Fibroblast of lung (primary cell): ENCODE data around the gene PTPRU. TPM values are rescaled to one million over a fixed set of nuclear protein-coding genes. Genes with fewer than 3 reads are reported as not detected.

ENCODE experiments used
- DNase-seq, 2 donors: peaks; one replicate each; pipeline versions ENCODE4 v3.0.0 to v3.0.0-alpha.2; 2010; ENCODE audit warnings: low read depth in 2 of 2
- H2AFZ ChIP-seq: 2 replicates; pipeline ENCODE4 v1.5.1; 2012; ENCODE audit warnings: low read length, control low read depth, inconsistent platforms
- H3K27ac ChIP-seq: 2 replicates; pipeline ENCODE4 v1.5.1; 2011; ENCODE audit warnings: low read length, control low read depth; ENCODE audit not compliant: insufficient read depth
- H3K27me3 ChIP-seq: 2 replicates; pipeline ENCODE4 v1.5.1; 2011; ENCODE audit warnings: mild to moderate bottlenecking, low read length; ENCODE audit not compliant: control insufficient read depth, insufficient read depth
- H3K36me3 ChIP-seq: 2 replicates; pipeline ENCODE4 v1.5.1; 2011; ENCODE audit warnings: low read length; ENCODE audit not compliant: control insufficient read depth, insufficient read depth
- H3K4me1 ChIP-seq: 2 replicates; pipeline ENCODE4 v1.5.1; 2011; ENCODE audit warnings: low read length; ENCODE audit not compliant: control insufficient read depth, insufficient read depth; ENCODE audit errors: extremely low read depth
- H3K4me2 ChIP-seq: 2 replicates; pipeline ENCODE4 v1.5.1; 2011; ENCODE audit warnings: low read length, control low read depth; ENCODE audit not compliant: insufficient read depth; ENCODE audit errors: extremely low read depth
- H3K4me3 ChIP-seq, 4 experiments: fragments of 200-600 bp in 1 of 4; sonication (generic) in 1 of 4; replicated peaks in 1 of 4; 2 replicates each; pipeline ENCODE4 v1.5.1; 2011 to 2016; ENCODE audit warnings: low read length in 4 of 4, low read depth in 3 of 4, mild to moderate bottlenecking in 3 of 4, control low read depth in 2 of 4, inconsistent platforms in 1 of 4, mixed read lengths in 1 of 4; ENCODE audit not compliant: insufficient read depth in 1 of 4; ENCODE audit errors: control extremely low read depth in 1 of 4
- H3K79me2 ChIP-seq: 2 replicates; pipeline ENCODE4 v1.5.1; 2012; ENCODE audit warnings: mild to moderate bottlenecking, low read length, inconsistent platforms; ENCODE audit not compliant: control insufficient read depth, insufficient read depth
- H3K9ac ChIP-seq: 2 replicates; pipeline ENCODE4 v1.5.1; 2011; ENCODE audit warnings: mild to moderate bottlenecking, low read length, control low read depth; ENCODE audit not compliant: insufficient read depth
- H3K9me3 ChIP-seq: 2 replicates; pipeline ENCODE4 v1.5.1; 2012; ENCODE audit warnings: low read depth, low read length; ENCODE audit not compliant: control insufficient read depth, insufficient read depth
- H4K20me1 ChIP-seq: 2 replicates; pipeline ENCODE4 v1.5.1; 2011; ENCODE audit warnings: low read length; ENCODE audit not compliant: control insufficient read depth, insufficient read depth; ENCODE audit errors: extremely low read depth
- CTCF ChIP-seq, 2 donors: IDR thresholded peaks in 1 of 2; conservative IDR thresholded peaks in 1 of 2; 1 replicate in 1 of 2; 2 replicates in 1 of 2; pipeline ENCODE4 v1.5.1; 2011 to 2012; ENCODE audit warnings: low read length in 2 of 2, control low read depth in 1 of 2, inconsistent platforms in 1 of 2, low read depth in 1 of 2, mild to moderate bottlenecking in 1 of 2
- EZH2 ChIP-seq: IDR thresholded peaks from 2 replicates; pipeline ENCODE4 v1.5.1; 2012; ENCODE audit warnings: low read length, control low read depth, mild to moderate bottlenecking; ENCODE audit errors: missing control alignments
- polyA plus RNA-seq, 2 donors: library from polyadenylated mRNA; depleted of rRNA in 1 of 2; stranded (reverse) in 1 of 2; unstranded in 1 of 2; fragments of >200 nt; gene quantifications; 2 replicates each; pipeline ENCODE4 v1.2.1, GENCODE V29; 2011 to 2012; ENCODE audit warnings: missing spikeins in 1 of 2
- total RNA-seq: library from RNA; depleted of rRNA; stranded (reverse); fragments of >200 nt; gene quantifications from 2 replicates; pipeline ENCODE4 v1.2.1, GENCODE V29; 2014

Gene PTPRU
- total and polyA plus RNA-seq, 2 donors (not counting 1 experiment from before 2014, with no cell fraction given), result 1.4 to 25.8 TPM

- peaks cover 4% of the 10 kb centered on the region for H3K27me3 ChIP-seq
- no peak overlapping the region for H2AFZ ChIP-seq
- H3K4me3 ChIP-seq, result no peak overlapping the region
- TF ChIP-seq CTCF (conservative IDR thresholded peaks at IDR 0.05 in 1 of 2, IDR thresholded peaks at IDR 0.05 in 1 of 2; ENCODE audit: low read depth in 1 of 2, low read length in 2 of 2), result no peak
- no peaks in the 10 kb centered on the region for H3K4me1 ChIP-seq
- H4K20me1 ChIP-seq, result no peaks in the 10 kb centered on the region
- no peak overlapping the region for H3K27ac ChIP-seq
- H3K9ac ChIP-seq, result no peak overlapping the region
- no peak overlapping the region for H3K4me2 ChIP-seq
- H3K79me2 ChIP-seq, result no peaks in the 10 kb centered on the region
- no peaks in the 10 kb centered on the region for H3K36me3 ChIP-seq
- H3K9me3 ChIP-seq, result no peaks in the 10 kb centered on the region
- no peak for DNase-seq
Measured at GRCh38 chr1:29344336-29344735, 108.0 kb downstream of the PTPRU start.

- Histone ChIP-seq H2AFZ (no peak overlapping the region), H3K4me2 (no peak overlapping the region), H4K20me1 (no peaks in the 10 kb centered on the region), H3K79me2 (no peaks in the 10 kb centered on the region), H3K27me3 (peaks cover 4% of the 10 kb centered on the region), H3K9me3 (no peaks in the 10 kb centered on the region), H3K27ac (no peak overlapping the region), H3K4me3 (no peak overlapping the region), H3K4me1 (no peaks in the 10 kb centered on the region), H3K9ac (no peak overlapping the region), H3K36me3 (no peaks in the 10 kb centered on the region)
- DNase-seq, result no peak
- TF ChIP-seq CTCF (conservative IDR thresholded peaks at IDR 0.05 in 1 of 2, IDR thresholded peaks at IDR 0.05 in 1 of 2; ENCODE audit: low read depth in 1 of 2, low read length in 2 of 2), result no peak
- TF ChIP-seq EZH2, result no peak
Measured at GRCh38 chr1:29346576-29346975, 110.3 kb downstream of the PTPRU start.

- no peak overlapping the region for H3K4me3 ChIP-seq
- no peak overlapping the region for H3K4me2 ChIP-seq
- H4K20me1 ChIP-seq, result no peaks in the 10 kb centered on the region
- no peak for DNase-seq
- no peak for TF ChIP-seq EZH2
- TF ChIP-seq CTCF (conservative IDR thresholded peaks at IDR 0.05 in 1 of 2, IDR thresholded peaks at IDR 0.05 in 1 of 2; ENCODE audit: low read depth in 1 of 2, low read length in 2 of 2), result no peak
- H3K9ac ChIP-seq, result no peak overlapping the region
- no peak overlapping the region for H2AFZ ChIP-seq
- H3K9me3 ChIP-seq, result no peaks in the 10 kb centered on the region
- H3K27me3 ChIP-seq, result no peaks in the 10 kb centered on the region
- H3K79me2 ChIP-seq, result no peaks in the 10 kb centered on the region
- H3K27ac ChIP-seq, result no peak overlapping the region
- H3K4me1 ChIP-seq, result no peaks in the 10 kb centered on the region
- H3K36me3 ChIP-seq, result no peaks in the 10 kb centered on the region
Measured at GRCh38 chr1:29349871-29350491, 113.7 kb downstream of the PTPRU start.
